SK-N-SH (cell line): Measurements from ENCODE around the gene EFNA3. TPM values are rescaled to one million over a fixed set of nuclear protein-coding genes. Genes with fewer than 3 reads are reported as not detected.

Experiments used
- CTCF ChIA-PET: fragments of 300-600, 350-600 bp; formaldehyde crosslinking; extraction: SDS; loops from one replicate; lab custom pipeline; 2021; lab: Yijun Ruan, JAX
- POLR2A ChIA-PET: fragments of 350-600 bp; sonication (Branson Sonifier 250); formaldehyde crosslinking; extraction: SDS; loops from one replicate; lab custom pipeline; 2020; ENCODE audit warnings: antibody characterized with exemption, inconsistent platforms; lab: Yijun Ruan, JAX
- DNase-seq: peaks from one replicate; pipeline ENCODE4 v3.0.0; 2012
- H2AFZ ChIP-seq: fragments of 200-600 bp; sonication (generic); 2 replicates; pipeline ENCODE4 v1.8.1; 2016; ENCODE audit warnings: antibody characterized with exemption, mild to moderate bottlenecking, low read depth
- H3F3A ChIP-seq: fragments of 200-600 bp; sonication (generic); replicated peaks from 2 replicates; pipeline ENCODE3; 2016; ENCODE audit warnings: antibody characterized with exemption, mild to moderate bottlenecking; ENCODE audit not compliant: insufficient read depth
- H3K27ac ChIP-seq, 2 experiments: fragments of 200-500 bp in 1 of 2; fragments of 200-600 bp in 1 of 2; sonication (Bioruptor generic) in 1 of 2; sonication (generic), shearing (Covaris generic) in 1 of 2; 2 replicates each; pipeline versions ENCODE4 v1.5.1 to v1.6.1; 2014 to 2016; ENCODE audit warnings: low read depth in 2 of 2, inconsistent platforms in 1 of 2, low read length in 1 of 2, mild to moderate bottlenecking in 1 of 2, mixed read lengths in 1 of 2
- H3K27me3 ChIP-seq: fragments of 200-600 bp; sonication (generic), shearing (Covaris generic); 2 replicates; pipeline ENCODE4 v1.6.1; 2016; ENCODE audit warnings: mixed run types; ENCODE audit not compliant: insufficient read depth
- H3K36me3 ChIP-seq, 2 experiments: fragments of 200-500 bp in 1 of 2; fragments of 200-600 bp in 1 of 2; sonication (Bioruptor generic) in 1 of 2; sonication (generic) in 1 of 2; replicated peaks in 1 of 2; 2 replicates each; pipeline versions ENCODE3 to v1.5.1; 2014 to 2016; ENCODE audit warnings: low read length in 1 of 2, mild to moderate bottlenecking in 1 of 2; ENCODE audit not compliant: insufficient read depth in 2 of 2, control insufficient read depth in 1 of 2
- H3K4me1 ChIP-seq, 2 experiments: fragments of 200-500 bp in 1 of 2; fragments of 200-600 bp in 1 of 2; sonication (Bioruptor generic) in 1 of 2; sonication (generic), shearing (Covaris generic) in 1 of 2; 2 replicates each; pipeline versions ENCODE4 v1.5.1 to v1.6.1; 2014 to 2016; ENCODE audit warnings: low read depth in 1 of 2, low read length in 1 of 2, mixed run types in 1 of 2; ENCODE audit not compliant: insufficient read depth in 2 of 2, control insufficient read depth in 1 of 2
- H3K4me2 ChIP-seq: fragments of 200-600 bp; sonication (generic), shearing (Covaris generic); 2 replicates; pipeline ENCODE4 v1.6.1; 2017; ENCODE audit warnings: mixed run types
- H3K4me3 ChIP-seq, 2 experiments: fragments of 200-500 bp in 1 of 2; fragments of 200-600 bp in 1 of 2; sonication (Bioruptor generic) in 1 of 2; sonication (generic), shearing (Covaris generic) in 1 of 2; 2 replicates each; pipeline versions ENCODE4 v1.5.1 to v1.8.1; 2014 to 2016; ENCODE audit warnings: low read depth in 2 of 2, inconsistent platforms in 1 of 2, low read length in 1 of 2, mild to moderate bottlenecking in 1 of 2, mixed read lengths in 1 of 2, moderate library complexity in 1 of 2
- H3K79me2 ChIP-seq: fragments of 200-600 bp; sonication (generic); 2 replicates; pipeline ENCODE4 v1.8.1; 2017; ENCODE audit warnings: mild to moderate bottlenecking; ENCODE audit not compliant: insufficient read depth
- H3K9ac ChIP-seq: fragments of 200-600 bp; sonication (generic); 2 replicates; pipeline ENCODE4 v1.6.1; 2017; ENCODE audit warnings: mixed run types
- H3K9me2 ChIP-seq: fragments of 200-600 bp; sonication (generic); 2 replicates; pipeline ENCODE4 v1.6.1; 2017; ENCODE audit warnings: mixed run types
- H3K9me3 ChIP-seq: fragments of 200-600 bp; sonication (generic); 2 replicates; pipeline ENCODE4 v1.6.1; 2017; ENCODE audit warnings: mixed run types, mild to moderate bottlenecking, moderate library complexity
- H4K20me1 ChIP-seq: fragments of 200-600 bp; sonication (generic); 2 replicates; pipeline ENCODE4 v1.6.1; 2017; ENCODE audit warnings: mild to moderate bottlenecking, mixed run types; ENCODE audit not compliant: insufficient read depth
- FOSL2 ChIP-seq: IDR thresholded peaks from 2 replicates; pipeline ENCODE4 v1.4.0; 2012; ENCODE audit warnings: low read depth, mild to moderate bottlenecking, moderate library complexity, borderline replicate concordance
- FOXJ3 ChIP-seq: sonication (generic); formaldehyde crosslinking; IDR thresholded peaks from 2 replicates; pipeline ENCODE4 v1.5.1; 2020; ENCODE audit warnings: mild to moderate bottlenecking, missing genetic modification reagents
- FOXM1 ChIP-seq: IDR thresholded peaks from 2 replicates; pipeline ENCODE4 v1.4.0; 2012; ENCODE audit warnings: low read depth, mild to moderate bottlenecking
- JUND ChIP-seq: IDR thresholded peaks from 2 replicates; pipeline ENCODE4 v1.4.0; 2012
- NFIC ChIP-seq: IDR thresholded peaks from 2 replicates; pipeline ENCODE4 v1.4.0; 2012; ENCODE audit warnings: borderline replicate concordance
- RAD21 ChIP-seq: IDR thresholded peaks from 2 replicates; pipeline ENCODE4 v1.6.1; 2012; ENCODE audit warnings: mild to moderate bottlenecking, low read length
- RCOR1 ChIP-seq: fragments of 150-350 bp; IDR thresholded peaks from 2 replicates; pipeline ENCODE4 v1.6.1; 2017; ENCODE audit warnings: antibody characterized with exemption, low read length
- RFX5 ChIP-seq: IDR thresholded peaks from 2 replicates; pipeline ENCODE4 v1.6.1; 2012; ENCODE audit warnings: mild to moderate bottlenecking, improper control_type of control experiment, low read length
- SMC3 ChIP-seq: IDR thresholded peaks from 2 replicates; pipeline ENCODE4 v1.6.1; 2012; ENCODE audit warnings: low read depth, low read length, improper control_type of control experiment
- TAF1 ChIP-seq: IDR thresholded peaks from 2 replicates; pipeline ENCODE4 v1.6.1; 2012; ENCODE audit warnings: low read depth, mild to moderate bottlenecking, low read length, moderate library complexity, borderline replicate concordance
- TCF12 ChIP-seq: IDR thresholded peaks from 2 replicates; pipeline ENCODE4 v1.4.0; 2012
- WGBS: methylation state at CpG from one replicate; pipeline ENCODE4 v1.1.6; 2017; ENCODE audit warnings: low lambda C conversion rate; 5-methylcytosine and 5-hydroxymethylcytosine counted together
- polyA plus RNA-seq, 3 experiments: library from polyadenylated mRNA; depleted of rRNA; stranded (reverse); fragments of >200 nt; gene quantifications; 2 replicates each; pipeline ENCODE4 v1.2.3, GENCODE V29; 2012
- TF ChIP-seq, protein P1 (sequence below): IDR thresholded peaks from 2 replicates; pipeline ENCODE4; 2012
- TF ChIP-seq, protein P2 (sequence below): IDR thresholded peaks from 2 replicates; pipeline ENCODE4 v1.4.0; 2012; ENCODE audit warnings: low read depth, borderline replicate concordance
- TF ChIP-seq, protein P3 (sequence below): fragments of 150-350 bp; IDR thresholded peaks from 2 replicates; pipeline ENCODE4 v1.6.1; 2016; ENCODE audit warnings: mild to moderate bottlenecking, low read depth, low read length
- TF ChIP-seq, protein P4 (sequence below): IDR thresholded peaks from 2 replicates; pipeline ENCODE4 v1.6.1; 2012; ENCODE audit warnings: mild to moderate bottlenecking, low read depth, low read length, moderate library complexity

The EFNA3 gene
- polyA plus RNA-seq, 1 of the 3 experiments (the other 2 are of a cell fraction): 6.0 TPM

DNA sequence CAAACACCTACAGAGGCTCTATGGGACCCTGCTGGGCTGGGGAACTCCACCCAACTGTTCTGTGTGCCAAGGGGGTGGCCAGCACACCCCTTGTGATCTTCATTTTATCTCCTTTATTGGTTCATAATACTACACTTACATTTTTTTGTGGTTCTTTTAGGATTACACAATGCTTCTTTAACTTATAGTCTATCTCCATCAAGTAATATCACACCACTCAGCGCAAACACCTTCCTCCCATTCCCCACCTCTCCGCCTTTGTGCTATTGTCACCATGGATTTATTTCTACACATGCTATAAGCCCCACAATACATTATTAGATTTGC lies 15.9 kb downstream of the EFNA3 start (continued):
- TF ChIP-seq, protein P1, sequence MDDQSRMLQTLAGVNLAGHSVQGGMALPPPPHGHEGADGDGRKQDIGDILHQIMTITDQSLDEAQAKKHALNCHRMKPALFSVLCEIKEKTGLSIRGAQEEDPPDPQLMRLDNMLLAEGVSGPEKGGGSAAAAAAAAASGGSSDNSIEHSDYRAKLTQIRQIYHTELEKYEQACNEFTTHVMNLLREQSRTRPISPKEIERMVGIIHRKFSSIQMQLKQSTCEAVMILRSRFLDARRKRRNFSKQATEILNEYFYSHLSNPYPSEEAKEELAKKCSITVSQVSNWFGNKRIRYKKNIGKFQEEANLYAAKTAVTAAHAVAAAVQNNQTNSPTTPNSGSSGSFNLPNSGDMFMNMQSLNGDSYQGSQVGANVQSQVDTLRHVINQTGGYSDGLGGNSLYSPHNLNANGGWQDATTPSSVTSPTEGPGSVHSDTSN: no peak
- TF ChIP-seq RFX5: no peak

DNA sequence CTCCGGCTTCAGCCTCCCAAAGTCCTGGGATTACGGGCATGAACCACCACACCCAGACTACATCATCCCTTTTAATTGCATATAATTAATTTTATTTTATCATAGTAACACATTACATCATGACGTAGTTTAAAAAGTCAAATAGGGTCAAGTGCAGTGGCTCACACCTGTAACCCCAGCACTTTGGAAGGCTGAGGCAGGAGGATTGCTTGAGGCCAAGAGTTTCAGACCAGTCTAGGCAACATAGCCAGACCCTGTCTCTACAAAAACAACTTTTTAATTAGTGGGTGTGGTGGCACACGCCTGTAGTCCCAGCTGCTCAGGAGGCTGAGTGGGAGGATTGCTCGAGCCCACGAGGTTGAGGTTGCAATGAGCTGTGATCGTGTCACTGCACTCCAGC lies 20.7 kb downstream of the EFNA3 start:
- CTCF ChIA-PET: interaction anchor here (13.1 kb wide), 1 partner anchor 70 kb away, joined by 496 read pairs; the partner anchor contains the start of genes KRTCAP2 and TRIM46
- no peaks in the 10 kb centered on the region for H3K27me3 ChIP-seq
- peaks cover 15% of the 10 kb centered on the region for H3F3A ChIP-seq
- TF ChIP-seq, protein P2, sequence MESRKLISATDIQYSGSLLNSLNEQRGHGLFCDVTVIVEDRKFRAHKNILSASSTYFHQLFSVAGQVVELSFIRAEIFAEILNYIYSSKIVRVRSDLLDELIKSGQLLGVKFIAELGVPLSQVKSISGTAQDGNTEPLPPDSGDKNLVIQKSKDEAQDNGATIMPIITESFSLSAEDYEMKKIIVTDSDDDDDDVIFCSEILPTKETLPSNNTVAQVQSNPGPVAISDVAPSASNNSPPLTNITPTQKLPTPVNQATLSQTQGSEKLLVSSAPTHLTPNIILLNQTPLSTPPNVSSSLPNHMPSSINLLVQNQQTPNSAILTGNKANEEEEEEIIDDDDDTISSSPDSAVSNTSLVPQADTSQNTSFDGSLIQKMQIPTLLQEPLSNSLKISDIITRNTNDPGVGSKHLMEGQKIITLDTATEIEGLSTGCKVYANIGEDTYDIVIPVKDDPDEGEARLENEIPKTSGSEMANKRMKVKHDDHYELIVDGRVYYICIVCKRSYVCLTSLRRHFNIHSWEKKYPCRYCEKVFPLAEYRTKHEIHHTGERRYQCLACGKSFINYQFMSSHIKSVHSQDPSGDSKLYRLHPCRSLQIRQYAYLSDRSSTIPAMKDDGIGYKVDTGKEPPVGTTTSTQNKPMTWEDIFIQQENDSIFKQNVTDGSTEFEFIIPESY: no peak
- TF ChIP-seq, protein P1: no peak
- TF ChIP-seq, protein P3, sequence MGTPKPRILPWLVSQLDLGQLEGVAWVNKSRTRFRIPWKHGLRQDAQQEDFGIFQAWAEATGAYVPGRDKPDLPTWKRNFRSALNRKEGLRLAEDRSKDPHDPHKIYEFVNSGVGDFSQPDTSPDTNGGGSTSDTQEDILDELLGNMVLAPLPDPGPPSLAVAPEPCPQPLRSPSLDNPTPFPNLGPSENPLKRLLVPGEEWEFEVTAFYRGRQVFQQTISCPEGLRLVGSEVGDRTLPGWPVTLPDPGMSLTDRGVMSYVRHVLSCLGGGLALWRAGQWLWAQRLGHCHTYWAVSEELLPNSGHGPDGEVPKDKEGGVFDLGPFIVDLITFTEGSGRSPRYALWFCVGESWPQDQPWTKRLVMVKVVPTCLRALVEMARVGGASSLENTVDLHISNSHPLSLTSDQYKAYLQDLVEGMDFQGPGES: no peak
- no peak for TF ChIP-seq SMC3
- TF ChIP-seq FOXM1: no peak
- TF ChIP-seq RAD21: no peak
- no peak for TF ChIP-seq FOXJ3 (CRISPR knock-in tag)
- TF ChIP-seq RCOR1: no peak
- TF ChIP-seq TCF12: no peak
- TF ChIP-seq, protein P4, sequence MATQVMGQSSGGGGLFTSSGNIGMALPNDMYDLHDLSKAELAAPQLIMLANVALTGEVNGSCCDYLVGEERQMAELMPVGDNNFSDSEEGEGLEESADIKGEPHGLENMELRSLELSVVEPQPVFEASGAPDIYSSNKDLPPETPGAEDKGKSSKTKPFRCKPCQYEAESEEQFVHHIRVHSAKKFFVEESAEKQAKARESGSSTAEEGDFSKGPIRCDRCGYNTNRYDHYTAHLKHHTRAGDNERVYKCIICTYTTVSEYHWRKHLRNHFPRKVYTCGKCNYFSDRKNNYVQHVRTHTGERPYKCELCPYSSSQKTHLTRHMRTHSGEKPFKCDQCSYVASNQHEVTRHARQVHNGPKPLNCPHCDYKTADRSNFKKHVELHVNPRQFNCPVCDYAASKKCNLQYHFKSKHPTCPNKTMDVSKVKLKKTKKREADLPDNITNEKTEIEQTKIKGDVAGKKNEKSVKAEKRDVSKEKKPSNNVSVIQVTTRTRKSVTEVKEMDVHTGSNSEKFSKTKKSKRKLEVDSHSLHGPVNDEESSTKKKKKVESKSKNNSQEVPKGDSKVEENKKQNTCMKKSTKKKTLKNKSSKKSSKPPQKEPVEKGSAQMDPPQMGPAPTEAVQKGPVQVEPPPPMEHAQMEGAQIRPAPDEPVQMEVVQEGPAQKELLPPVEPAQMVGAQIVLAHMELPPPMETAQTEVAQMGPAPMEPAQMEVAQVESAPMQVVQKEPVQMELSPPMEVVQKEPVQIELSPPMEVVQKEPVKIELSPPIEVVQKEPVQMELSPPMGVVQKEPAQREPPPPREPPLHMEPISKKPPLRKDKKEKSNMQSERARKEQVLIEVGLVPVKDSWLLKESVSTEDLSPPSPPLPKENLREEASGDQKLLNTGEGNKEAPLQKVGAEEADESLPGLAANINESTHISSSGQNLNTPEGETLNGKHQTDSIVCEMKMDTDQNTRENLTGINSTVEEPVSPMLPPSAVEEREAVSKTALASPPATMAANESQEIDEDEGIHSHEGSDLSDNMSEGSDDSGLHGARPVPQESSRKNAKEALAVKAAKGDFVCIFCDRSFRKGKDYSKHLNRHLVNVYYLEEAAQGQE: no peak
- TF ChIP-seq FOSL2: no peak
- TF ChIP-seq TAF1: no peak
- TF ChIP-seq JUND: no peak
- TF ChIP-seq NFIC: no peak
- H3K4me1 ChIP-seq: peaks cover 0 to 2% of the 10 kb centered on the region in 2 experiments; a peak in 1 of 4 replicates
- no peaks in the 10 kb centered on the region for H4K20me1 ChIP-seq
- H3K27ac ChIP-seq: no peak overlapping the region
- H2AFZ ChIP-seq: no peak overlapping the region
- H3K9me2 ChIP-seq: no peaks in the 10 kb centered on the region
- no peak overlapping the region for H3K9ac ChIP-seq
- no peaks in the 10 kb centered on the region for H3K79me2 ChIP-seq
- H3K4me3 ChIP-seq: no peak overlapping the region
- no peaks in the 10 kb centered on the region for H3K36me3 ChIP-seq
- no peaks in the 10 kb centered on the region for H3K9me3 ChIP-seq
- no peak overlapping the region for H3K4me2 ChIP-seq
- DNase-seq: no peak
- WGBS: 88% methylated on average over 4 of the region's 7 CpGs
- POLR2A ChIA-PET: no interaction called here
